IMR-90 (cell line): ENCODE data around the gene ICAM1. TPM values are rescaled to one million over a fixed set of nuclear protein-coding genes. Genes with fewer than 3 reads are reported as not detected.

Experiments
- ATAC-seq: fragments of 200-7000 bp; cut with Tn5 transposase; 2 replicates; pipeline ENCODE4 v1.9.1; 2020; ENCODE audit warnings: low read depth, mild to moderate bottlenecking, moderate library complexity
- BruUV-seq: library from RNA; stranded (reverse); fragments of 400-500 nt; replicated peaks from 2 replicates; lab custom pipeline; 2021; lab: Mats Ljungman, UMichigan
- CTCF ChIA-PET: fragments of 300-600 bp; formaldehyde crosslinking; extraction: SDS; loops from one replicate; lab custom pipeline; 2021; ENCODE audit warnings: antibody characterized with exemption; lab: Yijun Ruan, JAX
- POLR2A ChIA-PET: fragments of 300-600 bp; sonication (Branson Sonifier 250); formaldehyde crosslinking; loops from one replicate; lab custom pipeline; 2022; ENCODE audit warnings: antibody characterized with exemption; ENCODE audit not compliant: unreplicated experiment; lab: Charles Lee
- DNase-seq: peaks from one replicate; pipeline ENCODE4 v3.0.0; 2013
- H2AFZ ChIP-seq: replicated peaks from 2 replicates; pipeline ENCODE3; 2013; ENCODE audit warnings: low read length, mild to moderate bottlenecking; ENCODE audit not compliant: poor library complexity
- H2AK5ac ChIP-seq: 2 replicates; pipeline ENCODE4 v1.6.1; 2013; ENCODE audit warnings: low read depth, low read length, inconsistent platforms
- H2AK9ac ChIP-seq: replicated peaks from 2 replicates; pipeline ENCODE3; 2013; ENCODE audit warnings: mild to moderate bottlenecking, low read depth, low read length, moderate library complexity; ENCODE audit not compliant: poor library complexity
- H2BK120ac ChIP-seq: 2 replicates; pipeline ENCODE4 v1.6.1; 2013; ENCODE audit warnings: low read depth, low read length, inconsistent platforms
- H2BK15ac ChIP-seq: 3 replicates; pipeline ENCODE4 v1.6.1; 2013; ENCODE audit warnings: low read depth, low read length, inconsistent platforms
- H2BK20ac ChIP-seq: 2 replicates; pipeline ENCODE4 v1.6.1; 2013; ENCODE audit warnings: low read depth, mild to moderate bottlenecking, inconsistent platforms, low read length, moderate library complexity
- H2BK5ac ChIP-seq: 2 replicates; pipeline ENCODE4 v1.6.1; 2013; ENCODE audit warnings: mild to moderate bottlenecking, low read depth, low read length, inconsistent platforms; ENCODE audit not compliant: poor library complexity, severe bottlenecking
- H3K14ac ChIP-seq: replicated peaks from 2 replicates; pipeline ENCODE4 v1.6.1; 2013; ENCODE audit warnings: low read depth, low read length, inconsistent platforms
- H3K18ac ChIP-seq: 2 replicates; pipeline ENCODE4 v1.6.1; 2013; ENCODE audit warnings: low read depth, low read length, control low read depth
- H3K23ac ChIP-seq: 2 replicates; pipeline ENCODE4 v1.6.1; 2013; ENCODE audit warnings: low read depth, low read length, inconsistent platforms
- H3K27ac ChIP-seq: 2 replicates; pipeline ENCODE4 v1.5.1; 2013; ENCODE audit warnings: mild to moderate bottlenecking, control low read depth, low read length; ENCODE audit not compliant: insufficient read depth
- H3K27me3 ChIP-seq: 2 replicates; pipeline ENCODE4 v1.6.1; 2013; ENCODE audit warnings: low read length; ENCODE audit not compliant: control insufficient read depth, insufficient read depth
- H3K36me3 ChIP-seq: 2 replicates; pipeline ENCODE4 v1.6.1; 2013; ENCODE audit warnings: low read length, mixed read lengths; ENCODE audit not compliant: control insufficient read depth, insufficient read depth
- H3K4ac ChIP-seq: 2 replicates; pipeline ENCODE4 v1.6.1; 2013; ENCODE audit warnings: low read depth, low read length, inconsistent platforms
- H3K4me1 ChIP-seq: 2 replicates; pipeline ENCODE4 v1.6.1; 2013; ENCODE audit warnings: low read length, mixed read lengths; ENCODE audit not compliant: control insufficient read depth, insufficient read depth
- H3K4me2 ChIP-seq: 2 replicates; pipeline ENCODE4 v1.6.1; 2013; ENCODE audit warnings: low read depth, mild to moderate bottlenecking, control low read depth, low read length, moderate library complexity
- H3K4me3 ChIP-seq: 2 replicates; pipeline ENCODE4 v1.5.1; 2013; ENCODE audit warnings: low read depth, mild to moderate bottlenecking, control low read depth, low read length, moderate library complexity; ENCODE audit not compliant: insufficient read depth
- H3K56ac ChIP-seq: 2 replicates; pipeline ENCODE4 v1.6.1; 2013; ENCODE audit warnings: low read length, inconsistent platforms; ENCODE audit not compliant: insufficient read depth; ENCODE audit errors: extremely low read depth
- H3K79me1 ChIP-seq, 2 experiments: 2 replicates each; pipeline ENCODE4 v1.6.1; 2013; ENCODE audit warnings: low read length in 2 of 2, inconsistent platforms in 1 of 2, low read depth in 1 of 2
- H3K9ac ChIP-seq: 2 replicates; pipeline ENCODE4 v1.6.1; 2013; ENCODE audit warnings: low read depth, low read length, control low read depth
- H3K9me1 ChIP-seq: 2 replicates; pipeline ENCODE4 v1.6.1; 2013; ENCODE audit warnings: low read length, inconsistent platforms; ENCODE audit not compliant: insufficient read depth
- H3K9me3 ChIP-seq: 2 replicates; pipeline ENCODE4 v1.6.1; 2013; ENCODE audit warnings: low read length; ENCODE audit not compliant: control insufficient read depth, insufficient read depth
- H4K20me1 ChIP-seq: 2 replicates; pipeline ENCODE4 v1.6.1; 2013; ENCODE audit warnings: low read length, inconsistent platforms; ENCODE audit not compliant: insufficient read depth
- H4K5ac ChIP-seq: 2 replicates; pipeline ENCODE4 v1.6.1; 2013; ENCODE audit warnings: mild to moderate bottlenecking, low read depth, low read length, control low read depth
- H4K8ac ChIP-seq, 2 experiments: 2 replicates each; pipeline ENCODE4 v1.6.1; 2013; ENCODE audit warnings: low read depth in 2 of 2, low read length in 2 of 2, control low read depth in 1 of 2, inconsistent platforms in 1 of 2
- H4K91ac ChIP-seq: 2 replicates; pipeline ENCODE4 v1.6.1; 2013; ENCODE audit warnings: low read depth, low read length, inconsistent platforms; ENCODE audit not compliant: insufficient read depth
- CHD1 ChIP-seq: IDR thresholded peaks from 2 replicates; pipeline ENCODE4 v1.6.1; 2012; ENCODE audit warnings: low read depth, low read length, improper control_type of control experiment
- MAFK ChIP-seq: IDR thresholded peaks from 2 replicates; pipeline ENCODE4 v1.6.1; 2012; ENCODE audit warnings: low read depth, low read length, improper control_type of control experiment
- MAZ ChIP-seq: IDR thresholded peaks from 2 replicates; pipeline ENCODE4 v1.6.1; 2012; ENCODE audit warnings: low read depth, mild to moderate bottlenecking, low read length, improper control_type of control experiment, moderate library complexity, borderline replicate concordance
- NFE2L2 ChIP-seq: fragments of 150-350 bp; IDR thresholded peaks from 2 replicates; pipeline ENCODE4 v1.6.1; 2016; ENCODE audit warnings: low read depth, mild to moderate bottlenecking, low read length
- RAD21 ChIP-seq: IDR thresholded peaks from 2 replicates; pipeline ENCODE4 v1.6.1; 2012; ENCODE audit warnings: low read length, improper control_type of control experiment
- WGBS, 2 experiments: methylation state at CpG; one replicate each; pipeline versions ENCODE4 v1.1.5 to v1.1.7; 2013; ENCODE audit warnings: missing lambda C conversion rate in 2 of 2; ENCODE audit not compliant: insufficient read length in 1 of 2; ENCODE audit errors: extremely low coverage in 2 of 2; 5-methylcytosine and 5-hydroxymethylcytosine counted together
- dilution Hi-C: fragments of 300-500 bp; cut with HindIII; formaldehyde crosslinking; loops from one replicate; pipeline ENCODE4 v1.14.3; 2018; ENCODE audit warnings: low sequenced_read_pairs; ENCODE audit not compliant: unreplicated experiment
- in situ Hi-C: fragments of 300-500 bp; cut with MboI; formaldehyde crosslinking; loops from 3 replicates; pipeline ENCODE4 v1.14.3; 2019; ENCODE audit warnings: low sequenced_read_pairs, inconsistent platforms, mixed read lengths
- intact Hi-C: fragments of 100-400 bp; cut with micrococcal nuclease; formaldehyde crosslinking; loops from 2 replicates; pipeline ENCODE4 v1.10.0; 2022
- polyA plus RNA-seq, 3 experiments: library from polyadenylated mRNA; depleted of rRNA; stranded (reverse); fragments of >200 nt; gene quantifications; 2 replicates each; pipeline ENCODE4 v1.2.3, GENCODE V29; 2012; ENCODE audit warnings: low replicate concordance in 1 of 3
- total RNA-seq: library from RNA; depleted of rRNA; stranded (reverse); fragments of >200 nt; gene quantifications from 2 replicates; pipeline ENCODE4 v1.2.3, GENCODE V29; 2012
- TF ChIP-seq, protein P1 (sequence below): fragments of 150-350 bp; IDR thresholded peaks from 2 replicates; pipeline ENCODE4 v1.6.1; 2017; ENCODE audit warnings: mild to moderate bottlenecking, antibody characterized with exemption, low read length, low read depth

Gene ICAM1
- total and polyA plus RNA-seq, 2 of the 4 experiments (the other 2 are of a cell fraction), result 10.6 to 19.1 TPM

DNA sequence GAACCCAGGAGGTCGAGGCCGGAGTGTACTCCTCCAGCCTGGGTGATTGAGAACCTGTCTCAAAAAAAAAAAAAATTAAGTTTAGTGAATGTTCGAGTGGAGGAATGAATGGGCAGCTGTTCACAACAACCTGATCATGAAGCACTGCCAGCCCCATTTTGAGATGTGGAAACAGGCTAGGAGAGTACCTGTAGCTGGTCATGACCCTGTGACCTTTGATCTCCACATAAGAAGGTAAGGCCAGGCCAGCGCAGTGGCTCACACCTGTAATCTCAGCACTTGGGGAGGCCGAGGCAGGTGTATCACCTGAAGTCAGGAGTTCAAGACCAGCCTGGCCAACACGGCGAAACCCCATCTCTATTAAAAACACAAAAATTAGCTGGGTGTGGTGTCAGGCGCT is 54.8 kb downstream of the ICAM1 start:
- CTCF ChIA-PET, result no interaction called here
- H3K36me3 ChIP-seq, result peaks cover 84% of the 10 kb centered on the region

More for the DNA sequence above, 54.8 kb downstream of the ICAM1 start:
- no peak for ATAC-seq
- Histone ChIP-seq H4K5ac (no peak overlapping the region), H2AK9ac (no peak overlapping the region), H2BK120ac (no peak overlapping the region), H3K18ac (no peak overlapping the region), H3K4me3 (no peak overlapping the region), H3K4ac (no peak overlapping the region), H3K4me2 (no peak overlapping the region), H2BK20ac (no peak overlapping the region), H3K27ac (no peak overlapping the region), H3K9me3 (no peaks in the 10 kb centered on the region), H3K79me1 (peaks cover 26 to 44% of the 10 kb centered on the region in 2 experiments; a peak in 3 of 4 replicates), H3K4me1 (no peaks in the 10 kb centered on the region), H2BK5ac (no peak overlapping the region), H3K27me3 (no peaks in the 10 kb centered on the region), H2AFZ (no peak overlapping the region), H3K9ac (no peak overlapping the region), H4K8ac (no peak overlapping the region), H4K91ac (no peak overlapping the region), H2BK15ac (no peak overlapping the region), H4K20me1 (peaks cover 16% of the 10 kb centered on the region; the same call in 1 of the 2 replicates), H3K56ac (no peak overlapping the region), H2AK5ac (no peak overlapping the region), H3K9me1 (no peaks in the 10 kb centered on the region; the same call in 1 of the 2 replicates), H3K14ac (no peak overlapping the region), H3K23ac (no peak overlapping the region)
- TF ChIP-seq MAZ (no peak), MAFK (no peak), CHD1 (no peak), RAD21 (no peak), NFE2L2 (no peak)
- TF ChIP-seq, protein P1, sequence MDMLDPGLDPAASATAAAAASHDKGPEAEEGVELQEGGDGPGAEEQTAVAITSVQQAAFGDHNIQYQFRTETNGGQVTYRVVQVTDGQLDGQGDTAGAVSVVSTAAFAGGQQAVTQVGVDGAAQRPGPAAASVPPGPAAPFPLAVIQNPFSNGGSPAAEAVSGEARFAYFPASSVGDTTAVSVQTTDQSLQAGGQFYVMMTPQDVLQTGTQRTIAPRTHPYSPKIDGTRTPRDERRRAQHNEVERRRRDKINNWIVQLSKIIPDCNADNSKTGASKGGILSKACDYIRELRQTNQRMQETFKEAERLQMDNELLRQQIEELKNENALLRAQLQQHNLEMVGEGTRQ, result no peak
- BruUV-seq, result no TSS peak
- no peak for DNase-seq
- whole genome bisulfite sequencing, 2 experiments, result 100% methylated on average over 2 of the region's 8 CpGs; no CpG with 5 or more reads in 1 of the 2 experiments
- dilution Hi-C loops (no loop called here), in situ Hi-C loops (no loop called here), intact Hi-C loops (no loop called here)
- POLR2A ChIA-PET, result no interaction called here
